ENCODE data around the gene LAMA2.

GRCh38 chr6:129536271-129536670, 653.3 kb downstream of the LAMA2 start:
- no peak for TF ChIP-seq CREB1 (IDR thresholded peaks at IDR 0.05)
- no peak for TF ChIP-seq CREB1 (CRISPR knock-in tag; IDR thresholded peaks at IDR 0.05)
- TF ChIP-seq JUN (CRISPR knock-in tag; IDR thresholded peaks at IDR 0.05), result no peak
- TF ChIP-seq EHMT2 (IDR thresholded peaks at IDR 0.05; ENCODE audit: borderline replicate concordance, low read depth, low read length), result no peak
- TF ChIP-seq IRF2 (CRISPR knock-in tag; IDR thresholded peaks at IDR 0.05), result no peak
- no peak for TF ChIP-seq CTCF (CRISPR knock-in tag; IDR thresholded peaks at IDR 0.05)
- TF ChIP-seq CEBPB (IDR thresholded peaks at IDR 0.05; ENCODE audit: borderline replicate concordance, low read depth, low read length), result no peak
- no peak for TF ChIP-seq GATAD2A (CRISPR knock-in tag; IDR thresholded peaks at IDR 0.05)
- TF ChIP-seq U2AF1 (optimal IDR thresholded peaks at IDR 0.05; ENCODE audit: low read depth, low read length), result no peak

Measured in HepG2 (cell line).